HG02938 (cell line): Measurements from ENCODE around the gene FBLN7.

Source experiments
- ATAC-seq: cut with Tn5 transposase; IDR thresholded peaks from one replicate; pipeline ENCODE4 v1.9.1; 2021; ENCODE audit warnings: mild to moderate bottlenecking, moderate library complexity; ENCODE audit not compliant: unreplicated experiment

FBLN7 gene

DNA sequence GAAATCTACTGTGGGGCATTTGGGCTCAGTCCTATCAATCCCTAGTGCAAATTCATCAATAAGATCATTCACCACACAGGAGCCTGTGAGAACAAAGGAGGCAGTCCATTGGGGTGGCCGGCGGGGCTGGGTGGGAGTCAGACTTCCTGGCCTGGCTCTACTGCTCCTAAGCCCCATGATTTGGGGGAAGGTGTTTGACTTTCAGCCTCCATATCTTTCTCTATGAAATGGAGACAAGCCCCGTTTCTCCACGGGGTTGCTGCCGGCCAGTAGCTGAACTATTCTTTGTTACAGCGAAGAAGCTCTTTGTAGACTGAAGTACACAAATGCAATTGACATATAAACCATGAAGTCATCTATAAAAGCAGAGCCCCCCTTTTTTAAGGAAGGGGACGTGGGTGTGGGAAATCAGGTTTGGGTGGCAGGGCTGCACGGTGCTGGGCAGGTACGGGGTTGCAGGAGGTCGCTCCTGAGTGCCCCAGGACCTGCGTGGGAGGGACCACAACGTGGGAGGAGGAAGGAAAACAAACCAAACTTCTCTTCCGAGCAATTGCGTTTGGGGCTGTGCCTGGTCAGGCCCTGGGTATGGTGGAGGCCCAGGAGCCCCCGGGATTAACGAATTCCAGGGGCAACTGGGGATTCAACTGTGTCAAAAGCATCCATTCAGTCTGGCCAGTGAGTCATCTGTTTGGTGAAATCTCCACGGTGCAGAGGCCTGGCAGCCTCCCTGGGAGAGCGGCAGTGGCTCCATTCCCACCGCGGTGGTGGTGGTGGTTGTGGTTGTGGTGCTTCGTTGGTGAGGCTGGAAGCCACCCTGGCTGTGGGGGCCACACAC lies 18.2 kb downstream of the FBLN7 start:
- no peak for ATAC-seq

DNA sequence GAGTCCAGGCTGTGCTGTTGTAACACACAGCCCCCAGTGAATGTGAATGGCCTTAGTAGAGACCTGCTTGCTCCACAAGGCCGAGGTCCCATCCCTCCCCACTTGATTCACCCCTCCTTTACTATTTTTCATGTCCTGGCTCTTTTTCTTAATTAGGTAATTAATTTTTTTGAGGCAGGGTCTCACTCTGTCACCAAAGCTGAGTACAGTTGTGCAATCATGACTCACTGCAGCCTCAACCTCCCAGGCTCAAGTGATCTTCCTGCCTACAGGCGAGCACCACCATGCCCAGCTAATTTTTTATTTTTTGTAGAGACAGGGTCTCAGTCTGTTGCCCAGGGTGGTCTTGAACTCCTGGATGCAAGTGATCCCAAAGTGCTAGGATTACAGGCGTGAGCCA lies 19.3 kb downstream of the FBLN7 start:
- ATAC-seq, result no peak

DNA sequence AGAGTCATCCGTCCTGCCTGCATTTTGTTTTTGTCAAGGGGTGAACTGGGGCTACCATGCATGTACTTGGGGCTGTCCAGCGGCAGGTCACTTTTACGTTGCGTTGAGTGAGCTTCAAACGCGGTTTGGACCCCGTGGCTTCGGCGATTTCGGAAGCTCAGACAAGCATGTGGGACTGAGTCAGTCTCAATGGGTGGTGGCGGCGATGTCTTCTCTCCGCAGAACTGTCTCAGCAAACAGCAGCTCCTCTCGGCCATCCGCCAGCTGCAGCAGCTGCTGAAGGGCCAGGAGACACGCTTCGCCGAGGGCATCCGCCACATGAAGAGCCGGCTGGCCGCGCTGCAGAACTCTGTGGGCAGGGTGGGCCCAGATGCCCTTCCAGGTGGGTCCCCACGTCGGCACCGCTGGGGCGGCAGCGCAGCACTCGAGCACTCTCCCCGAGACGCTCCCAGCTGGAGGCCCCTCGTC lies 21.3 kb downstream of the FBLN7 start:
- ATAC-seq, result no peak

DNA sequence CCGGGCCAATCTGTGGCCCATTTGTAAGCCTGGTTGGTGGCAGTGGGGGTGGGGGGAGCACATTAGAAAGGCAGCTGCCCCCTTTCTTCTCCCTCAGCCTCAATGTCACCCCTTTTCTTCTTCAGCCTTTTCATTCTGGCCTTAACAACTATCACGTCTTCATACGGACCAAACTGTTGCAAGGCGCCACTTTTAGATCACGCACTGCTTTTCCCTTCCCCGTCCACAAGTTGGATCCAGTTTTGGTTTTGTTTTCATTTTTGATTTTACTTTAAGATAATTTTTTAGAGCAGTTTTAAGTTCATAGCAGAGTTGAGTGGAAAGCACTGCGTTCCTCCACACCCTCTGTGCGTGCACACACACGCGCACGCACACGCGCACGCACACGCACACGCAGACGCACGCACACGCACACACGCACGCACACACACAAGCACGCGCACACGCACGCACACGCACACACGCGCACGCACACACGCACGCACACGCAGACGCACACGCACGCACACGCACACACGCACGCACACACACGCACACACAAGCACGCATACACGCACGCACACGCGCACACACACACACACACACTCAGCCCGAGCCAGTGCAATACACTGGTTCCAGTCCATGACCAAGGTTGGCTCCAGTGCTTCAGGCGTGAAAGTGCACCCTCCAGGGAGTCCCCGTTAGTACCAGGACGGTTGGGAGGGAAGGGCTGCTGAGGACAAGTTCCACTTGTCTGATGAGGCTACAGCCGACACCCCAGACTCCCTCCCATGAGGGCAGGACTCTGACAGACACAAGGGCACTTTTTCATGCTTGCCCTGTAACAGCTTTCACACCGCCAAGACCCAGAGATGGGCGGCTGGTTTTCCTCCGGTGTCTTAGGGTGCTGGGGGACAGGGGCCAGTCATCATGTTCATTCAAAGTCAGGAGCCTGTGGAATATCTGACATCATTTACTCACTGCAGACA lies 22.4 kb downstream of the FBLN7 start:
- no peak for ATAC-seq

DNA sequence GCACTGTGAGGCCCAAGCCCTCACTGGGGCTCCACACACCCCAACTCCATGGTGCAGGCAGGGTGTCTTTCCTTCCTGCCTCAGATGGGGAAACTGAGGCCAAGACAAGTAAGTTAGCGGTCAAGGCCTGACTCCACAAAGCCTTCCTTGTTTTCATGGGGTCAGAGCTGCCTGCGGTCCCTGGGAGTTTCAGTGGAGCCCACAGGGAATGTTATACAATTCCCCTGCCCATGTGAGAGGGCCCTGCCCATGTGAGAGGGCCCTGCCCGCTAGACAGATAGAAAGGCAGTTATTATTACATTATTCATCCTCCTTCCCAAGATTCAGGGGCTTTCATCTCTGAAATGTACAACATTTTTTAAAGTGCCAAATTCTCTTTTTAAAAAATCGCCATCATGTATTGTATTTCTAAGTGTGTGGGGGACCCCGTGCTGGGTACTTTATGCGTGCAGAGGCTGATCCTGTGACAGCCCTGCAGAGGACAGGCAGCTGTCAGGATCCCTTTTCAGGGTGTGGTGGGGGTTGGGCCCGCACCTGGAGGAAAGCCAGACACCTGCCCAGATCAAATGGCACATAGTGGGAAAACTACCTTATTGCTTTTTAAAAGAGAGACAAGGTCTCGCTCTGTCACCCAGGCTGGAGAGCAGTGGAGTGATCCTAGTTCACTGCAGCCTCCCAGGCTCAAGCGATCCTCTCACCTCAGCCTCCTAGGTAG lies 23.4 kb downstream of the FBLN7 start:
- ATAC-seq, result no peak

DNA sequence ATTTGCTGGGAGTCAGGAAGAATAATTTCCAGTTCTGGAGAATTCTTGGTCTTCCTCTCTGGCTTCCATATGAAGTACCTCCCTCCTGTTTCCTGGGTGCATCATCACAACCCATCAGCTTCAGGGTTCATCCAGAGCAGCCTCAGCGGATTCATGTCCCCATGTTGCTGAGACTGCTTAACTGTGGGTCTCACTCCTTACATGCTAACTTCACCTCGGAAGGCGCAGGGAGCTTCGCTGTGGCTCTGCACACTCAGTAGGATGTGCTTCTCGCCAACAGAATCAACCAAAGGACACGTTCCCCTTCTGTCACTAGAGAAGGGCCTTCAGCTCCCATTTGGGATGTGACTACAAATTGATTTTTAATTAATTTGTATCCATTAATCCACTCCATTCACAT lies 24.2 kb downstream of the FBLN7 start:
- no peak for ATAC-seq

DNA sequence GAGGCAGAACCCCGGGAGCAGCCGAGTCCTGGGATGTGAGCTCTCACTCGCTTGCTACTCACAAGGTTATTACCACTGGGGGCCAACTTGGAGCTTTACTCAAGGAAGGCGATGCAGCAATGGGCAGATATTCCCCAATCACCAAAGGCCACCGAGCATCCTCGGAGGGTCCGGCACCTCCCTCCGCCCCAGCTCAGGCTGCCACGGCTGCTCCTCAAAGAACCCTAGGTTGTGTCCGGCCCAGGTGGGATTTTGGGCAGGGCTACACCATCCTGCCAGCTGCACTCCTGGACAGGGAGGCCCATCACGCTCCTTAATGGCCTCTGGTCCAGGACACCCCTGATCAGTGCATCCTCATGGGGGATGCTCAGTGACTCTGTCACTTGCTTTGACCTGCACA lies 24.8 kb downstream of the FBLN7 start:
- no peak for ATAC-seq

DNA sequence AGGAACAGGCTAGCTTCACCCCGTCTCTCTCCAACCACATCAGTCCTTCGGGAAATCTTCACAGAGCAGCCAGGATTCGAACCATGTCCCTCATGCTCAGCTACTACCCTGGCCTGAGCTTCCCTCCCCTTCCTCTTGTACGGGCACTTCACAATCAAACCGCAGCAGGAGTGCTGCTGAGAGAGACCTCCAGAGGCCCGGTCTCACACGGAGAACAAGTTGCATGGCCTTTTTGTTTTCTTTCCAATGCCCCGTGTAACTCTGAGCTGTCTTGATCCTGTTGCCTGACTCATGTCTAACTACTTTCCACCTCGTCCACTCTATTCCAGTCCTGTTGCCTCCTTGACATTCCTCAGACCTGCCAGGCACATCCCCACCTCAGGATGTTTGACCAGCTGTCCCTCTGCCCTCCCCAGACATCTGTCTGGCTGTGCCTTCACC lies 25.4 kb downstream of the FBLN7 start:
- no peak for ATAC-seq

DNA sequence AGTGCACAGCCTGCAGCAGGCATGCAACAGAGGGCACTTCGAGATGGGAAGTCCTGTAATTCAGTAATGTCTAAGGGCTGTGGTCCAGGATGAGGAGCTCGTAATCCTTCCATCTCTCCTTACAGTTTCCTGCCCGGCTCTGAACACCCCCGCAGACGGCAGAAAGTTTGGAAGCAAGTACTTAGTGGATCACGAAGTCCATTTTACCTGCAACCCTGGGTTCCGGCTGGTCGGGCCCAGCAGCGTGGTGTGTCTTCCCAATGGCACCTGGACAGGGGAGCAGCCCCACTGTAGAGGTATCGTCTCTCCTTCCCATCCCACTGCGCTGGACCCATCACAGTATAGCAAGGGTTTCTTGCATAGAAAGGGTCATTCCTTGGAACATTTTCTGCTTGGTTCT lies 26.7 kb downstream of the FBLN7 start:
- no peak for ATAC-seq

DNA sequence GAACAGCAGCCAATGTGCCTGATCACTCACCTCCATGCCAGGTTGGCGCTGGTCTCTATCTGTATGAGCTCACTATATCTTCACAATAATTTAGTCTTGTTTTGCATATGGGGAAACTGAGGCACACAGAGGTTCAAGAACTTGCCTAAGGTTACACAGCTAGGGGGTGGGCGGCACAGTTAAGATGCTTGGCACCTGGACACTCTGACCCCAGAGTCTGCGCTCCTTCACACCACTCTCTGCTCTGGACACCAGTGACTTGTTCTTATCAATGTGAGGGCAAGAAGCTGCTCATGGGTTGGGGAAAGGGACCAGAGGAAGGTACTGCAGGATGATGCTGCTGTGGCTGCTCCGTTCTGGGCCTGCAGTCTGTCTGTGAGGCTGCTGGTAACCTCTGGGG lies 27.1 kb downstream of the FBLN7 start:
- no peak for ATAC-seq

DNA sequence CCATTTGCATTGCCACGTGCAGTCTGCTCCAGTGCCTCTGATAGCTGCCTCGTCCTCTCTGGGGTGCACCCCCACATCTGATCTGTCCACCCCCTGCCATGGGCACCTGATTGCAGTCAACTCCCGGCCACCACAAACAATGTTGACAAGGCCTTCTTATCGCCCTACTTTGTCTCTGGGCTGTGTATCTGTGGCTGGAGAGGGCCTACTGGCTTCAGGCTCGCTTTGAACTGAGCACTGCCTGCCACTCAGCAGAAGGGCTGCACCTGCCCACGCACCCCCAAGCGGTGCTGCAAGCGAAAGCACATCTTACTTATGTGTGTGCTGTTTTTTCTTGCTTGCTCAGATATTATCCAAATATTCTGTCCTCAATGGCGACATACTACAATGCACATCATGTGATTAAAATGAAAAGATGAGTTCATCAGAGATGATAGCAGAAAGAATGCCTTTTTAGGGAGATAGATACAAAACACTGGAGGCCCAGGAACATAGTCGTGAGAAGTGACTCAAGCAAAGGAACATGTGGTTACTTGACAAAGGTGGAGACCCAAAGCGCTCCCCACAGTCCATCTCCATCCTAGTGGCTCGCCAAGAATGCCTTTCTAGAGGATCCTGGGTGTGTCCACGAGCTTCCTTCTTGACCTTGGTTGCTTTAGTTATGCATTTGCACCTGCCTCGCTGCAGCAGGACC lies 28.8 kb downstream of the FBLN7 start:
- no peak for ATAC-seq

DNA sequence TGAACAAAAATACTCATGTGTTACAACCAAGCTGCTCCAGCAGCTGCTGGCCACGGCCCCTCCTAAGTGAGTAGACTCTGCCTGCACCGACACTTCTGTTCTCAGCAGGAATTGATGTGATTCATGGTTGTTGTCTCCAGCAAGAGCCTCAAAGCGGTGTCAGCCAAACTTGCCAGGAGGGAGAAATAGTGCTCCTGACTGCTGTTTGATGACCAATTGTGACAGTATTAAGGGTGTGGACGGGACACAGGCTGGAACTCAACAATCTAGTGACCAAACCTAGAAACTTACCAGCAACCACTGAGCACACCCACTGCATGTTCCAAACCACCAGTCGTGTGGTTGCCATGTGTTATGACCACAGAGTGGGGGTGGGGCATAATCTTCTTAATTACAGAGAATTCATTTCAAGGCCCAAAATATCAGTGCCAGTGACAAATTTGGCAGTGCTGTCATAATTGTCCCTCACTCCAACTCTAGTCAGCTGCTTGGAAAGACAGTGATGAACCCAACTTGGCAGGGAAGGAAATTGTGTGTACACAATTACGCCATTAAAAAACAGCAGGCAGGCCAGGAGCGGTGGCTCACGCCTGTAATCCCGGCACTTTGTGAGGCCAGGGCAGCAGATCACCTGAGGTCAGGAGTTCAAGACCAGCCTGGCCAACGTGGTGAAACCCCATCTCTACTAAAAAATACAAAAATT lies 30.4 kb downstream of the FBLN7 start:
- no peak for ATAC-seq

DNA sequence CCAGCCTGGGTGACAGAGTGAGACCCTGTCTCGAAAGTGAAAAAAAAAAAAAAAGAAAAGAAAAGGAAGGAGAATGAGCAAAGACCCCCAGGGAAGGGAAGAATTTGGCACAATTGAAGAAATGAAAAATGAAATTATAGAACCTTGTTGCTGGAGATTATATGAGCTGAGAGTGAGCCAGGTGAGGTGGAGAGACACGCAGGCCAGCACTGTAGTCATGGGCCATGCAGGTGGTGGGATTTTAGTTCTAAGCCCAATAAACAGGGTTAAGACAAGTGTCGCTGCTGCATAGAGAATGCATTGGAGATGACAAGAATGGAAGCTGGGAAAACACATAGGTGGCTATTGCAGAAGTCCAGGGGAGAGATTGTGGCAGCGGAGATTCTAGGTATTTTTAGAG lies 32.3 kb downstream of the FBLN7 start:
- ATAC-seq, result no peak

DNA sequence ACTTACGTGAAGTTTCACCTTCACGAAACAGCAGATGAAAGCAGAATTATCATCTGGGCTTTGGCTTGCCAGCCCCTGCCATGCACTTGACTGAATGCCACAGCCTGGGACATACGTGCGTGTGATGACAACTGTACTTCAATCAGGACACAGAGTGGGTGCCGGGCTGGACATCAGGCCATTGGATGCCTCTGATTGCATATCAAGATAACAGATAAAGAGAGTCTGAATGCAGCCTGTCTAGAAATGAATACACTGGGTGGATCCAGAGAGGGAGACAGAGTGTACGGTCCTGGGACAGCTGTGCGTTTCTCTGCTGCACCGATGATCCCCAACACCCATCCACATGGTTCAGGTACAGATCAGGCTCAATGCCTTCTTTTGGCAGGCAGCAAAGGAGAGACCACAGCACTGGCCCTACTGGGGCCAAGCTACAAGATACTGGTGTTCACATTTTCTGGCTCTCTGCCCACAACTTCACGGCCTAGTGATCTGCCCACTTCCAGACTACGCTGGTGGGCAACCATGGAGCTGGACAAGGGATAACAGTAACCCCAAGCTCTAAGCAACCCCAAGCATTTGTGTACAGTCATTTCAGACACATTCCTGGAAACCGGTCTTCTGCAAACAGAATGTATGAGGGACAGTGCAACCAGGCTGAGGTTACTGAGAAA lies 35.6 kb downstream of the FBLN7 start:
- no peak for ATAC-seq

DNA sequence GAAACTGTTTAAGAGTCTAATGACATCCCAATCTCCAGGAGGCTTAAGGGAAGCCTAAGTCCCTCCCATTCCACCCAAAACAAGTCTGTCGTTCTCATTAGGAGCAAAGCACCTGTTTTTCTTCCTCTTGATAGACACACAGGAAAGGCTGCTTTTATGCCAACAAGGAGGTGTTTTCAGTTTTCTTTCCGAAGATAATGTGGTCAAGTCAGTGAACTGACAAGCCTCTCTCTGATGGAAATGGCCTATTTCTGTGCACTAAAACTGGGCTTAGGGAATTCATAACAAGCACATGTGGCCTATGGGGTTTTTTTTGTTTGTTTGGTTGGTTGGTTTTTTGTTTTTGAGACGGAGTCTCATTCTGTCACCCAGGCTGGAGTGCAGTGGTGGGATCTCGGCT lies 36.2 kb downstream of the FBLN7 start:
- ATAC-seq, result no peak

DNA sequence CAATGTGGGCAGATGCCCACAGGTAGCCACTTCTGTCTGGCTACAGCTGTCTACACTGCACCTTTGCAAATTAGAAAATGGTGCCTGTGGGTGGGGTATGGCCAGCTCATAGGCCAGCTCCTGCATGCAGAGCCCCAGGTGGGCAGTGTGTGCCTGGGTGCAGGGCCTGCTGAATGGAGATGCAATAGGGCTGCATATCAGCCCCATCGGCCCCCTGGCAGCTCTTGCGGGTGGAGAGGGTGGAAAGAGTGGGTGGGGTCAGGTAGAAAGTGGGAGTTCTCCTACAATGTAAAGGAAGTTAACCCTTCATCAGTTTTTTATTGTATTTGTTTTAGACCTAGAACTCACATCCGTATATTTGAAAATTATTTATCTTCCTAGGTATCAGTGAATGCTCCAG lies 37.1 kb downstream of the FBLN7 start:
- ATAC-seq, result no peak

DNA sequence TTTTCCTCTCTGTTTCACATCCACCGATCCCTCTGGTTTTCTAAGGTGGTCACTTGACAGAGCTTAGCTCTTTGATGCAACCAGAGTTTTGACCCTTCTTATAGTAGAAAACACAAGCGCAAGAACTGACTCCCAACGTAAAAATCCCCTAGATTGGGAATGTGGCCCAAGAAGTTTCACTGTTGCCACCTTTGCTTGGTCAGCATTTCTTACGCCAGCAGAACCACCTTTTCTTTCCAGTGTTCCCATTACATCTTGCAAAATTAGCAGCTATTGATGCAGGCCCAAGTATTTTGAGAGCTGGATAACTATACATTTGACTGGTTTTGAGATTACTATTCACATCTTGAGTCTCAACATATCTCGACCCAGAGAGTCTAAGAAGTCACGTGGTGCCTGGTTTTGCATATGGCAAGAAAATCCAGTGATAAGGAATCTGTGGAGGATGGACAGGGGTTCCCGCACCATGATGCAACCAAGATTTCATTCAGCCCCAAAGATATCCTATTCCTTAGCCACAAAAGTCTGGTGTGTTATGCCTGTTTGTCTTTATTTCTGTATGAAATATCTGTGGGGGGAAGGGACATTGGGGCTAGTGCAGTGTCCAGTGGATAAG lies 37.9 kb downstream of the FBLN7 start:
- no peak for ATAC-seq

DNA sequence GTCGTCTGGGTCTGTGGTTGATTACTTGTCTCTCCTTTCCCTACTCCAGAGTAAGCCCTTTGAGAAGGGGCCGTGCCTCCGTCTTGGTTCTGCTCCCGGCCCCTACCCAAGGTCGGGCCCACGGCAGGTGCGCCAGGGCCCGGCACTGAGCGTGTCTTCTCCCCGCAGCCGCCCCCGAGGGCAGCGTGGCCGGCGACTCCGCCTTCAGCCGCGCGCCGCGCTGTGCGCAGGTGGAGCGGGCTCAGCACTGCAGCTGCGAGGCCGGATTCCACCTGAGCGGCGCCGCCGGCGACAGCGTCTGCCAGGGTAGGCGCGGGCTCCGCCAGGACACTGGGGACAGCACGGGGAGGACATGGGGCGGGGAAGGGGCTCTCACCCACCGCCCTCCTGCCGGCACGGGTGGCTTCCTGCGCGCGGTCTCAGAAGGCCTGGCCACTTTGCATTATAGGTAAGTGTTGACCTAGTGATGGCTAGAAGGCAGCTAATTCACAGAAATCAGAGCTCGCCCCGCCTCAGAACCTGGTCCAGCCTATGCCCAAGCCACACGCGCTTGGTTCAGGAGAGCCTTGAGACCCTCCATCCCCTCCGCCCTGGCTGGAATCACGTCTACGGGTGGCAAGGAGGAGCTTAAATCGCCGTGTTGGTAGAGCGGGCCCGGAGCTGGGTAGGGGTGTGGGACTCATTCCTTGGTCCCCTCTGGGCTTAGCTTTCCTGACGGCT lies 43.5 kb downstream of the FBLN7 start:
- ATAC-seq, result no peak
